HepG2 (cell line): ENCODE results near the gene NAT9. TPM values are rescaled to one million over a fixed set of nuclear protein-coding genes. Genes with fewer than 3 reads are reported as not detected.

Experiments used
- ATAC-seq: fragments of 200-7000 bp; cut with Tn5 transposase; 3 replicates; pipeline ENCODE4 v1.9.1; 2020; ENCODE audit warnings: mild to moderate bottlenecking, moderate library complexity
- BruUV-seq: library from RNA; stranded (reverse); fragments of 400-500 nt; replicated peaks from 2 replicates; lab custom pipeline; 2021; lab: Mats Ljungman, UMichigan
- CTCF ChIA-PET: fragments of 300-600 bp; formaldehyde crosslinking; extraction: SDS; loops from one replicate; lab custom pipeline; 2021; ENCODE audit warnings: low total read pairs, inconsistent platforms, low intra/inter-chr PET ratio; lab: Yijun Ruan, JAX
- POLR2A ChIA-PET: fragments of 350-600 bp; sonication (Branson Sonifier 250); formaldehyde crosslinking; loops from one replicate; lab custom pipeline; 2020; ENCODE audit warnings: antibody characterized with exemption, inconsistent platforms; lab: Yijun Ruan, JAX
- DNase-seq: peaks from one replicate; pipeline ENCODE4 v3.0.0-alpha.2; 2015; ENCODE audit warnings: low spot score
- FAIRE-seq: peaks from 3 replicates; lab custom pipeline; 2011; peaks lifted over from hg19 to GRCh38; lab: Jason Lieb, UNC
- H2AFZ ChIP-seq: one replicate; pipeline ENCODE4 v1.6.1; 2011; ENCODE audit warnings: low read length, inconsistent platforms
- H3K27ac ChIP-seq: fragments of 300-600 bp; 3 replicates; pipeline ENCODE4 v1.8.0; 2011; ENCODE audit warnings: mixed run types, mild to moderate bottlenecking, mixed read lengths, low read length, inconsistent platforms; ENCODE audit not compliant: insufficient read depth; ENCODE audit errors: extremely low read length
- H3K27me3 ChIP-seq, 2 experiments: fragments of 200-600 bp in 1 of 2; 2 replicates in 1 of 2; 3 replicates in 1 of 2; pipeline versions ENCODE4 v1.6.0 to v1.8.0; 2011; ENCODE audit warnings: low read length in 2 of 2, mild to moderate bottlenecking in 2 of 2, moderate library complexity in 2 of 2, inconsistent platforms in 1 of 2; ENCODE audit not compliant: insufficient read depth in 2 of 2, control insufficient read depth in 1 of 2
- H3K36me3 ChIP-seq, 2 experiments: fragments of 200-600 bp in 1 of 2; replicated peaks in 1 of 2; 2 replicates in 1 of 2; 3 replicates in 1 of 2; pipeline versions ENCODE4 v1.5.1 to v1.8.0; 2011; ENCODE audit warnings: low read length in 2 of 2, inconsistent platforms in 1 of 2; ENCODE audit not compliant: insufficient read depth in 2 of 2, control insufficient read depth in 1 of 2
- H3K4me1 ChIP-seq: 2 replicates; pipeline ENCODE4 v1.5.1; 2012; ENCODE audit warnings: low read length, inconsistent platforms; ENCODE audit not compliant: insufficient read depth
- H3K4me2 ChIP-seq: 2 replicates; pipeline ENCODE4 v1.6.0; 2011; ENCODE audit warnings: low read depth, low read length, inconsistent platforms
- H3K4me3 ChIP-seq, 3 experiments: fragments of 200-600 bp in 1 of 3; sonication (generic), shearing (Covaris generic) in 1 of 3; replicated peaks in 1 of 3; 2 replicates each; pipeline ENCODE4 v1.5.1; 2011 to 2016; ENCODE audit warnings: low read length in 3 of 3, inconsistent platforms in 2 of 3, low read depth in 2 of 3, mild to moderate bottlenecking in 2 of 3, control low read depth in 1 of 3, mixed read lengths in 1 of 3; ENCODE audit not compliant: insufficient read depth in 1 of 3
- H3K79me2 ChIP-seq: one replicate; pipeline ENCODE4 v1.6.1; 2011; ENCODE audit warnings: low read length, inconsistent platforms; ENCODE audit not compliant: insufficient read depth
- H3K9ac ChIP-seq: 2 replicates; pipeline ENCODE4 v1.6.0; 2011; ENCODE audit warnings: mild to moderate bottlenecking, low read depth, low read length, inconsistent platforms; ENCODE audit not compliant: insufficient read depth
- H3K9me3 ChIP-seq: 2 replicates; pipeline ENCODE4 v1.5.1; 2012; ENCODE audit warnings: mild to moderate bottlenecking, low read length
- H4K20me1 ChIP-seq: 2 replicates; pipeline ENCODE4 v1.6.0; 2011; ENCODE audit warnings: inconsistent platforms, mild to moderate bottlenecking, low read length, moderate library complexity; ENCODE audit not compliant: insufficient read depth
- CREB3 ChIP-seq: sonication (generic); formaldehyde crosslinking; IDR thresholded peaks from 2 replicates; pipeline ENCODE4 v1.5.0; 2020; ENCODE audit warnings: missing genetic modification reagents
- CREM ChIP-seq, 2 experiments: sonication (generic) in 1 of 2; formaldehyde crosslinking in 1 of 2; IDR thresholded peaks; 2 replicates each; pipeline versions ENCODE4 v1.4.0 to v1.6.1; 2016 to 2020; ENCODE audit warnings: antibody characterized with exemption in 1 of 2, mild to moderate bottlenecking in 1 of 2, missing genetic modification reagents in 1 of 2
- FOXA1 ChIP-seq, 2 experiments: fragments of 450-650 bp in 1 of 2; sonication (generic) in 1 of 2; formaldehyde crosslinking in 1 of 2; IDR thresholded peaks; 2 replicates each; pipeline versions ENCODE4 v1.4.0 to v1.6.1; 2016 to 2020; ENCODE audit warnings: missing genetic modification reagents in 1 of 2
- GZF1 ChIP-seq: sonication (generic); formaldehyde crosslinking; IDR thresholded peaks from 2 replicates; pipeline ENCODE4 v1.5.1; 2020; ENCODE audit warnings: mild to moderate bottlenecking, missing genetic modification reagents
- HDAC1 ChIP-seq: sonication (generic); formaldehyde crosslinking; IDR thresholded peaks from 2 replicates; pipeline ENCODE4 v1.5.1; 2020; ENCODE audit warnings: mild to moderate bottlenecking, missing genetic modification reagents
- KAT8 ChIP-seq: IDR thresholded peaks from 2 replicates; pipeline ENCODE4 v1.6.1; 2016; ENCODE audit warnings: missing genetic modification reagents, missing compliant biosample characterization
- PHF5A ChIP-seq: IDR thresholded peaks from one replicate; pipeline ENCODE4 v1.6.1; 2018; ENCODE audit warnings: low read depth, missing genetic modification reagents; ENCODE audit not compliant: unreplicated experiment
- SATB2 ChIP-seq: sonication (generic); formaldehyde crosslinking; IDR thresholded peaks from 2 replicates; pipeline ENCODE4 v1.5.0; 2020; ENCODE audit warnings: missing genetic modification reagents
- SETDB1 ChIP-seq: sonication (generic); formaldehyde crosslinking; IDR thresholded peaks from 2 replicates; pipeline ENCODE4 v1.5.1; 2020; ENCODE audit warnings: missing genetic modification reagents, mild to moderate bottlenecking, borderline replicate concordance
- TCF12 ChIP-seq, 2 experiments: fragments of 450-650 bp in 1 of 2; sonication (generic) in 1 of 2; formaldehyde crosslinking in 1 of 2; IDR thresholded peaks; 2 replicates each; pipeline versions ENCODE4 v1.6.1 to v1.8.0; 2017 to 2022; ENCODE audit warnings: antibody characterized with exemption in 1 of 2, mild to moderate bottlenecking in 1 of 2, missing genetic modification reagents in 1 of 2, moderate library complexity in 1 of 2
- TEF ChIP-seq: sonication (generic); formaldehyde crosslinking; IDR thresholded peaks from 2 replicates; pipeline ENCODE4 v1.5.0; 2020; ENCODE audit warnings: missing genetic modification reagents
- THAP7 ChIP-seq: sonication (generic); formaldehyde crosslinking; IDR thresholded peaks from 2 replicates; pipeline ENCODE4 v1.8.1; 2023; ENCODE audit warnings: mild to moderate bottlenecking, missing genetic modification reagents
- TRIM24 ChIP-seq: sonication (generic); formaldehyde crosslinking; IDR thresholded peaks from 2 replicates; pipeline ENCODE4 v1.8.0; 2022; ENCODE audit warnings: mild to moderate bottlenecking, missing genetic modification reagents
- ZBTB7A ChIP-seq: sonication (generic); formaldehyde crosslinking; IDR thresholded peaks from 2 replicates; pipeline ENCODE4 v1.8.0; 2022; ENCODE audit warnings: mild to moderate bottlenecking, missing genetic modification reagents
- ZNF232 ChIP-seq: sonication (generic); formaldehyde crosslinking; IDR thresholded peaks from 2 replicates; pipeline ENCODE4 v1.4.0; 2020; ENCODE audit warnings: missing genetic modification reagents, borderline replicate concordance
- ZNF619 ChIP-seq: sonication (generic); formaldehyde crosslinking; IDR thresholded peaks from 2 replicates; pipeline ENCODE4 v1.4.0; 2020; ENCODE audit warnings: mild to moderate bottlenecking, missing genetic modification reagents
- ZSCAN12 ChIP-seq: sonication (generic); formaldehyde crosslinking; IDR thresholded peaks from 2 replicates; pipeline ENCODE4 v1.9.0; 2021; ENCODE audit warnings: mild to moderate bottlenecking, missing genetic modification reagents
- WGBS: methylation state at CpG from one replicate; pipeline ENCODE4 v1.1.6; 2017; ENCODE audit warnings: low lambda C conversion rate; 5-methylcytosine and 5-hydroxymethylcytosine counted together
- in situ Hi-C: cut with HindIII; loops from 2 replicates; pipeline ENCODE4 v1.10.0; 2017; ENCODE audit warnings: low pct_unique_long_range_greater_than_20kb; ENCODE audit not compliant: extremely low pct_ligation_motif_present
- intact Hi-C: fragments of 100-400 bp; cut with micrococcal nuclease; formaldehyde crosslinking; loops from one replicate; pipeline ENCODE4 v1.10.0; 2022; ENCODE audit not compliant: unreplicated experiment
- polyA plus RNA-seq, 8 experiments: library from polyadenylated mRNA; depleted of rRNA in 3 of 8; stranded (reverse) in 7 of 8; unstranded in 1 of 8; fragments of >200 nt; fragmentation: Illumina TruSeq in 4 of 8; extraction: Trizol in 4 of 8; gene quantifications; 2 replicates each; pipeline versions ENCODE4 v1.2.1 to v1.2.3, GENCODE V29; 2011 to 2016; ENCODE audit warnings: low read depth in 4 of 8, missing spikeins in 1 of 8, mixed read lengths in 1 of 8; ENCODE audit not compliant: insufficient read depth in 1 of 8
- total RNA-seq, 5 experiments: library from RNA; depleted of rRNA; stranded (reverse); fragments of >200 nt; fragmentation: Illumina TruSeq; extraction: Trizol; gene quantifications; 2 replicates each; pipeline ENCODE4 v1.2.3, GENCODE V29; 2016; ENCODE audit warnings: low read depth in 1 of 5

Gene NAT9
- total and polyA plus RNA-seq, 2 of the 13 experiments (the other 11 are each of a cell fraction or from before 2014, with no cell fraction given), result 39.7 to 44.2 TPM

GRCh38 chr17:74796211-74796610 is 20.1 kb upstream of the NAT9 start:
- BruUV-seq, result no TSS peak
- Histone ChIP-seq H3K4me1 (peaks cover 9% of the 10 kb centered on the region; the same call in 1 of the 2 replicates), H3K4me2 (no peak overlapping the region), H3K4me3 (no peak overlapping the region), H2AFZ (no peak overlapping the region), H3K9ac (no peak overlapping the region), H3K36me3 (peaks cover 22 to 28% of the 10 kb centered on the region in 2 experiments), H4K20me1 (no peaks in the 10 kb centered on the region), H3K27me3 (no peaks in the 10 kb centered on the region), H3K27ac (no peak overlapping the region), H3K79me2 (no peaks in the 10 kb centered on the region), H3K9me3 (no peaks in the 10 kb centered on the region)
- 95% methylated on average over 4 of the region's 4 CpGs for WGBS
- intact Hi-C loops, result no loop called here
- CTCF ChIA-PET, result no interaction called here
- no peak for DNase-seq
- FAIRE-seq, result no peak
- no peak for TF ChIP-seq CREM (IDR thresholded peaks at IDR 0.05)
- no peak for TF ChIP-seq CREM (CRISPR knock-in tag; IDR thresholded peaks at IDR 0.05)
- TF ChIP-seq KAT8 (CRISPR knock-in tag), result no peak
- no peak for TF ChIP-seq FOXA1 (IDR thresholded peaks at IDR 0.05)
- TF ChIP-seq FOXA1 (CRISPR knock-in tag; IDR thresholded peaks at IDR 0.05), result no peak
- no peak for ATAC-seq
- in situ Hi-C loops, result no loop called here
- POLR2A ChIA-PET, result no interaction called here

GRCh38 chr17:74795327-74796020 is 19.3 kb upstream of the NAT9 start:
- POLR2A ChIA-PET, result no interaction called here
- Histone ChIP-seq H4K20me1 (no peaks in the 10 kb centered on the region), H2AFZ (no peak overlapping the region), H3K4me3 (no peak overlapping the region), H3K27ac (no peak overlapping the region), H3K36me3 (peaks cover 23 to 28% of the 10 kb centered on the region in 2 experiments), H3K9ac (no peak overlapping the region), H3K9me3 (no peaks in the 10 kb centered on the region), H3K4me1 (peaks cover 9% of the 10 kb centered on the region; the same call in 1 of the 2 replicates), H3K79me2 (no peaks in the 10 kb centered on the region), H3K4me2 (no peak overlapping the region), H3K27me3 (no peaks in the 10 kb centered on the region)
- CTCF ChIA-PET, result no interaction called here
- ATAC-seq (no peak), DNase-seq (no peak), FAIRE-seq (no peak)
- 95% methylated on average over 15 of the region's 18 CpGs for WGBS
- no TSS peak for BruUV-seq
- intact Hi-C loops, result no loop called here
- TF ChIP-seq GZF1 (CRISPR knock-in tag) (no peak), ZBTB7A (no peak), ZNF619 (CRISPR knock-in tag) (no peak), THAP7 (no peak), PHF5A (CRISPR knock-in tag) (no peak), SATB2 (CRISPR knock-in tag) (no peak), TCF12 (IDR thresholded peaks at IDR 0.05) (no peak), TCF12 (CRISPR knock-in tag; IDR thresholded peaks at IDR 0.05) (no peak), TRIM24 (no peak), ZSCAN12 (CRISPR knock-in tag) (no peak), SETDB1 (CRISPR knock-in tag) (no peak), TEF (no peak), ZNF232 (CRISPR knock-in tag) (no peak), HDAC1 (CRISPR knock-in tag) (no peak), CREB3 (CRISPR knock-in tag) (no peak)
- in situ Hi-C loops, result no loop called here
